ENCODE measurements around the gene HCFC1R1.
"Not testable (repeated sequence)": the region's sequence is repeated elsewhere in the genome, so short reads cannot be mapped to it uniquely, and the experiment has no call there.

The HCFC1R1 gene

GRCh38 chr16:3023669-3024478, at the start of gene HCFC1R1, which contains the start of gene THOC6:
HCFC1R1 (minus strand) TSS chr16:3023942; CDS start chr16:3023941, 1 bp downstream.
THOC6 (plus strand) TSS chr16:3024035; CDS start chr16:3024327, 292 bp downstream.
- peak; percentile 96 for DNase-seq

GRCh38 chr16:3073448-3073847, 49.7 kb upstream of the HCFC1R1 start:
- DNase-seq: no peak

- DNase-seq: not testable (repeated sequence)
Measured at GRCh38 chr16:3072576-3073263, 49.0 kb upstream of the HCFC1R1 start.

GRCh38 chr16:3072148-3072547, 48.4 kb upstream of the HCFC1R1 start:
- DNase-seq: not testable (repeated sequence)

GRCh38 chr16:3071655-3072054, 47.9 kb upstream of the HCFC1R1 start:
- no peak for DNase-seq

GRCh38 chr16:3070608-3071111, 46.9 kb upstream of the HCFC1R1 start:
- DNase-seq: no peak

GRCh38 chr16:3069146-3069545, 45.4 kb upstream of the HCFC1R1 start:
- DNase-seq: not testable (repeated sequence)

- DNase-seq: no peak
Measured at GRCh38 chr16:3068487-3068886, 44.7 kb upstream of the HCFC1R1 start.

- DNase-seq: no peak
Measured at GRCh38 chr16:3066440-3066748, 42.7 kb upstream of the HCFC1R1 start.

GRCh38 chr16:3065742-3066439, 42.1 kb upstream of the HCFC1R1 start:
- DNase-seq: no peak

GRCh38 chr16:3065069-3065741, 41.5 kb upstream of the HCFC1R1 start, which contains the start of gene IL32:
IL32 (plus strand) TSS chr16:3065640; CDS start chr16:3065812, 172 bp downstream.
- DNase-seq: peak; percentile 87

- no peak for DNase-seq
Measured at GRCh38 chr16:3063625-3064386, 40.1 kb upstream of the HCFC1R1 start.

GRCh38 chr16:3062553-3062952, 38.8 kb upstream of the HCFC1R1 start:
- no peak for DNase-seq

- peak; percentile 36 for DNase-seq
Measured at GRCh38 chr16:3060339-3061127, 36.8 kb upstream of the HCFC1R1 start.

- DNase-seq: no peak
Measured at GRCh38 chr16:3059723-3060242, 36.0 kb upstream of the HCFC1R1 start.

- peak; percentile 91 for DNase-seq
Measured at GRCh38 chr16:3059041-3059722, 35.4 kb upstream of the HCFC1R1 start.

GRCh38 chr16:3058139-3059030, 34.6 kb upstream of the HCFC1R1 start:
- peak; percentile 56 for DNase-seq

GRCh38 chr16:3057181-3058138, 33.7 kb upstream of the HCFC1R1 start:
- no peak for DNase-seq

Data from right hindlimb (tissue), 1 donor.